ENCODE data around the gene MYO5B.

The MYO5B gene

GRCh38 chr18:49874238-49874637 lies 320.7 kb downstream of the MYO5B start:
- DNase-seq, result no peak

GRCh38 chr18:49869354-49869753 lies 325.6 kb downstream of the MYO5B start:
- no peak for DNase-seq

GRCh38 chr18:49866680-49867079 lies 328.3 kb downstream of the MYO5B start:
- DNase-seq, result no peak

GRCh38 chr18:49865401-49865800 lies 329.5 kb downstream of the MYO5B start:
- DNase-seq, result no peak

- no peak for DNase-seq
Measured at GRCh38 chr18:49863769-49864621, 331.0 kb downstream of the MYO5B start.

- no peak for DNase-seq
Measured at GRCh38 chr18:49862656-49863385, 332.1 kb downstream of the MYO5B start.

- DNase-seq, result peak; percentile 14
Measured at GRCh38 chr18:49861659-49862058, 333.3 kb downstream of the MYO5B start.

GRCh38 chr18:49859725-49860124 lies 335.2 kb downstream of the MYO5B start:
- no peak for DNase-seq

GRCh38 chr18:49859021-49859359 lies 336.0 kb downstream of the MYO5B start:
- DNase-seq, result no peak

- DNase-seq, result peak; percentile 72
Measured at GRCh38 chr18:49858309-49859020, 336.5 kb downstream of the MYO5B start.

- DNase-seq, result no peak
Measured at GRCh38 chr18:49857708-49858107, 337.2 kb downstream of the MYO5B start.

- DNase-seq, result no peak
Measured at GRCh38 chr18:49856496-49856895, 338.5 kb downstream of the MYO5B start.

- no peak for DNase-seq
Measured at GRCh38 chr18:49855711-49856415, 339.1 kb downstream of the MYO5B start.

GRCh38 chr18:49854681-49855080 lies 340.3 kb downstream of the MYO5B start:
- DNase-seq, result no peak

- no peak for DNase-seq
Measured at GRCh38 chr18:49853436-49853835, 341.5 kb downstream of the MYO5B start.

GRCh38 chr18:49853011-49853410 lies 341.9 kb downstream of the MYO5B start:
- no peak for DNase-seq

GRCh38 chr18:49851624-49852023 lies 343.3 kb downstream of the MYO5B start:
- DNase-seq, result no peak

GRCh38 chr18:49850636-49851035 lies 344.3 kb downstream of the MYO5B start:
- DNase-seq, result no peak

- DNase-seq, result no peak
Measured at GRCh38 chr18:49849331-49850217, 345.4 kb downstream of the MYO5B start.

GRCh38 chr18:49848115-49848514 lies 346.8 kb downstream of the MYO5B start:
- DNase-seq, result no peak

GRCh38 chr18:49847524-49847923 lies 347.4 kb downstream of the MYO5B start:
- DNase-seq, result no peak

Data from suppressor macrophage treated with lipopolysaccharide for 4 hours (primary cell).